Effector memory CD4-positive, alpha-beta T cell (primary cell): ENCODE data around the gene HDAC11.

Source experiments
- DNase-seq, 3 donors: peaks; one replicate each; pipeline ENCODE4 v3.0.0-alpha.2; 2020
- H3K27ac ChIP-seq: 2 replicates; pipeline ENCODE4 v1.7.0; 2013; ENCODE audit warnings: mild to moderate bottlenecking, low read length, moderate library complexity; ENCODE audit not compliant: insufficient read depth, poor library complexity, severe bottlenecking
- H3K27me3 ChIP-seq: replicated peaks from 2 replicates; pipeline ENCODE4 v1.7.0; 2013; ENCODE audit warnings: mild to moderate bottlenecking, low read length; ENCODE audit not compliant: insufficient read depth, control insufficient read depth, poor library complexity, severe bottlenecking
- H3K36me3 ChIP-seq: 2 replicates; pipeline ENCODE4 v1.7.0; 2013; ENCODE audit warnings: mild to moderate bottlenecking, low read length, moderate library complexity; ENCODE audit not compliant: control insufficient read depth, insufficient read depth
- H3K4me1 ChIP-seq: 2 replicates; pipeline ENCODE4 v1.7.0; 2013; ENCODE audit warnings: low read length, mild to moderate bottlenecking; ENCODE audit not compliant: control insufficient read depth, insufficient read depth, poor library complexity, severe bottlenecking
- H3K4me3 ChIP-seq: 2 replicates; pipeline ENCODE4 v1.7.0; 2013; ENCODE audit warnings: low read length, low read depth, mild to moderate bottlenecking; ENCODE audit not compliant: insufficient read depth, poor library complexity, severe bottlenecking
- H3K9me3 ChIP-seq: 2 replicates; pipeline ENCODE4 v1.7.0; 2013; ENCODE audit warnings: mild to moderate bottlenecking, low read length, moderate library complexity; ENCODE audit not compliant: control insufficient read depth

HDAC11 gene

GRCh38 chr3:13455644-13456043, 24.5 kb upstream of the HDAC11 start:
- H3K4me1 ChIP-seq, result peaks cover 4% of the 10 kb centered on the region
- no peaks in the 10 kb centered on the region for H3K36me3 ChIP-seq
- no peaks in the 10 kb centered on the region for H3K27me3 ChIP-seq
- H3K27ac ChIP-seq, result no peak overlapping the region
- H3K4me3 ChIP-seq, result no peak overlapping the region
- no peaks in the 10 kb centered on the region for H3K9me3 ChIP-seq
- no peak for DNase-seq

- H3K36me3 ChIP-seq, result no peaks in the 10 kb centered on the region
- H3K27ac ChIP-seq, result no peak overlapping the region
- H3K4me3 ChIP-seq, result no peak overlapping the region
- DNase-seq, result no peak
- H3K9me3 ChIP-seq, result no peaks in the 10 kb centered on the region
- H3K27me3 ChIP-seq, result no peaks in the 10 kb centered on the region
- H3K4me1 ChIP-seq, result peaks cover 2% of the 10 kb centered on the region
Measured at GRCh38 chr3:13457593-13457992, 22.5 kb upstream of the HDAC11 start.

GRCh38 chr3:13459605-13460340, 20.3 kb upstream of the HDAC11 start:
- H3K4me3 ChIP-seq, result no peak overlapping the region
- H3K27me3 ChIP-seq, result no peaks in the 10 kb centered on the region
- H3K4me1 ChIP-seq, result no peaks in the 10 kb centered on the region
- no peaks in the 10 kb centered on the region for H3K36me3 ChIP-seq
- no peak for DNase-seq
- H3K9me3 ChIP-seq, result no peaks in the 10 kb centered on the region
- H3K27ac ChIP-seq, result no peak overlapping the region

GRCh38 chr3:13460341-13460736, 19.8 kb upstream of the HDAC11 start:
- no peaks in the 10 kb centered on the region for H3K27me3 ChIP-seq
- H3K36me3 ChIP-seq, result no peaks in the 10 kb centered on the region
- H3K4me1 ChIP-seq, result no peaks in the 10 kb centered on the region
- no peak overlapping the region for H3K4me3 ChIP-seq
- DNase-seq, result no peak
- no peaks in the 10 kb centered on the region for H3K9me3 ChIP-seq
- H3K27ac ChIP-seq, result no peak overlapping the region

- no peaks in the 10 kb centered on the region for H3K9me3 ChIP-seq
- no peaks in the 10 kb centered on the region for H3K36me3 ChIP-seq
- no peak overlapping the region for H3K27ac ChIP-seq
- H3K27me3 ChIP-seq, result no peaks in the 10 kb centered on the region
- H3K4me3 ChIP-seq, result no peak overlapping the region
- DNase-seq, result peak; percentile 57 to 61 (median 59)
- H3K4me1 ChIP-seq, result no peaks in the 10 kb centered on the region
Measured at GRCh38 chr3:13461169-13462124, 18.7 kb upstream of the HDAC11 start.

- H3K36me3 ChIP-seq, result no peaks in the 10 kb centered on the region
- H3K4me3 ChIP-seq, result no peak overlapping the region
- H3K27ac ChIP-seq, result no peak overlapping the region
- H3K27me3 ChIP-seq, result no peaks in the 10 kb centered on the region
- no peaks in the 10 kb centered on the region for H3K4me1 ChIP-seq
- DNase-seq, result no peak
- H3K9me3 ChIP-seq, result no peaks in the 10 kb centered on the region
Measured at GRCh38 chr3:13462125-13462629, 17.9 kb upstream of the HDAC11 start.

GRCh38 chr3:13462822-13463221, 17.3 kb upstream of the HDAC11 start:
- DNase-seq, result no peak
- Histone ChIP-seq H3K9me3 (no peaks in the 10 kb centered on the region), H3K36me3 (no peaks in the 10 kb centered on the region), H3K27me3 (no peaks in the 10 kb centered on the region), H3K4me1 (no peaks in the 10 kb centered on the region), H3K27ac (no peak overlapping the region), H3K4me3 (no peak overlapping the region)

GRCh38 chr3:13463618-13464400, 16.3 kb upstream of the HDAC11 start:
- Histone ChIP-seq H3K4me1 (no peaks in the 10 kb centered on the region), H3K27ac (no peak overlapping the region), H3K4me3 (no peak overlapping the region), H3K36me3 (no peaks in the 10 kb centered on the region), H3K27me3 (no peaks in the 10 kb centered on the region), H3K9me3 (no peaks in the 10 kb centered on the region)
- DNase-seq, result no peak

GRCh38 chr3:13465236-13465873, 14.8 kb upstream of the HDAC11 start:
- H3K36me3 ChIP-seq, result no peaks in the 10 kb centered on the region
- H3K27me3 ChIP-seq, result no peaks in the 10 kb centered on the region
- H3K27ac ChIP-seq, result no peak overlapping the region
- no peak for DNase-seq
- H3K4me3 ChIP-seq, result no peak overlapping the region
- no peaks in the 10 kb centered on the region for H3K4me1 ChIP-seq
- no peaks in the 10 kb centered on the region for H3K9me3 ChIP-seq
